Measurements from ENCODE around the gene SMAD3. TPM values are rescaled to one million over a fixed set of nuclear protein-coding genes. Genes with fewer than 3 reads are reported as not detected.
A peak's percentile ranks its signal among the peaks of the same experiment; 100 is the strongest.

SMAD3 gene
- total and polyA plus RNA-seq, 7 donors, result 2.9 to 47.6 (median 29.3) TPM

DNA sequence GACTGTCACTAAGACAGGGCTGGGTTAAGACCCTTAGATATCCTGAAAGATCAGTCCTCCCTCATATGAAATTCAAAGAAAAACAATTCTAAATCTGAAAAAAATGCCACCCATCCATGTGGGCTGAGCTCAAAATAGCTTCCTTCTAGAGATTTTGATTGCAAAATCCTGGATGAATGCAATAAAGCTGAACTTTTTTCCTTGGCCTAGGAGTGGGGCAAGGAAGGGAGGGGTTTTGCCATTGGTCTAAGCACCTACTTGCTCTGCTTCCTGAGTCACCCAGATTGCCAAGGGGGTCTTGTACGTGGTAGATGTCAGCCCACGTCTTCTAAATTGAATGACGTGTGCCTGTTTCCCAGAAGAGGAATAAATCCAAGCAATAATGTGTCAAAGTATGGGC lies 15.3 kb upstream of the SMAD3 start:
- Histone ChIP-seq H3K9me3 (no peaks in the 10 kb centered on the region), H3K4me1 (peaks cover 13% of the 10 kb centered on the region), H3K36me3 (ENCODE audit: insufficient read depth in 1 of 2, low read depth in 1 of 2) (no peaks in the 10 kb centered on the region), H3K4me3 (no peak overlapping the region), H3K27me3 (ENCODE audit: insufficient read depth in 3 of 3, low read length in 2 of 3) (no peaks in the 10 kb centered on the region), H3K27ac (no peak overlapping the region)
- peak in 2 of 4 donors; percentile 2 to 35 for ATAC-seq
- TF ChIP-seq, protein P1, sequence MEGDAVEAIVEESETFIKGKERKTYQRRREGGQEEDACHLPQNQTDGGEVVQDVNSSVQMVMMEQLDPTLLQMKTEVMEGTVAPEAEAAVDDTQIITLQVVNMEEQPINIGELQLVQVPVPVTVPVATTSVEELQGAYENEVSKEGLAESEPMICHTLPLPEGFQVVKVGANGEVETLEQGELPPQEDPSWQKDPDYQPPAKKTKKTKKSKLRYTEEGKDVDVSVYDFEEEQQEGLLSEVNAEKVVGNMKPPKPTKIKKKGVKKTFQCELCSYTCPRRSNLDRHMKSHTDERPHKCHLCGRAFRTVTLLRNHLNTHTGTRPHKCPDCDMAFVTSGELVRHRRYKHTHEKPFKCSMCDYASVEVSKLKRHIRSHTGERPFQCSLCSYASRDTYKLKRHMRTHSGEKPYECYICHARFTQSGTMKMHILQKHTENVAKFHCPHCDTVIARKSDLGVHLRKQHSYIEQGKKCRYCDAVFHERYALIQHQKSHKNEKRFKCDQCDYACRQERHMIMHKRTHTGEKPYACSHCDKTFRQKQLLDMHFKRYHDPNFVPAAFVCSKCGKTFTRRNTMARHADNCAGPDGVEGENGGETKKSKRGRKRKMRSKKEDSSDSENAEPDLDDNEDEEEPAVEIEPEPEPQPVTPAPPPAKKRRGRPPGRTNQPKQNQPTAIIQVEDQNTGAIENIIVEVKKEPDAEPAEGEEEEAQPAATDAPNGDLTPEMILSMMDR (IDR thresholded peaks at IDR 0.05), result no peak
- 76 to 87% (median 83%) methylated on average over 3 of the region's 3 CpGs for WGBS, 3 donors
- intact Hi-C loops (cut with DNase I), result no loop called here
- no peak for DNase-seq

DNA sequence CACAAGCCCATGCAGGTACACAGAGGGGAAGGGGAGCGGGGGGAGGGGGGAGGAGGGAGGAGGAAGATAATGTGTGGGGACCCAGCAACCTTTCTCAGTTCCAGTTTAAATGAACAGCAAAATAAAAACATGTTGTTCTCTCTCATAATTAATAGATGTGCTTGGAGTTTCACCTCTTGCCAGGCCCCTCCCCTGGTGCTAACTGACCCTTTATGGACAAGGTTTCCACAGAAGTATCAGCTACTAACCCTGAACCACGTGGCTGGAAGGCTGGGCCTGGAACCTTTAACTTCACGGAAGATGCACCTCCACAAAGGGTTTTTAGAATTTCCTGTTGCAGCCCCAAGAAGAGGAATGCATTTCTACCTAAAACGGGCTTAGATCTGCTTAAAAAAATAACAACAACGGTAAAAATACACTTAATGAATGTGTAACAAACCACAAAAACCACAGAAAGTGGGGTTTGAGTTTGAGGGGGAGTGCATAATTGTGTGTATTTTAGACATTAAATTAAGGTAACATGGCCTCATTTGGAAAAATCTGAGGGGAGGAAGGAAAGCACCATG lies 14.8 kb upstream of the SMAD3 start:
- intact Hi-C loops (cut with DNase I), result no loop called here
- TF ChIP-seq, protein P1 (IDR thresholded peaks at IDR 0.05), result no peak
- Histone ChIP-seq H3K27ac (no peak overlapping the region), H3K4me3 (no peak overlapping the region), H3K27me3 (ENCODE audit: insufficient read depth in 3 of 3, low read length in 2 of 3) (no peaks in the 10 kb centered on the region), H3K4me1 (peaks cover 13% of the 10 kb centered on the region), H3K9me3 (no peaks in the 10 kb centered on the region), H3K36me3 (ENCODE audit: insufficient read depth in 1 of 2, low read depth in 1 of 2) (no peaks in the 10 kb centered on the region)
- no peak for ATAC-seq
- 58 to 76% (median 72%) methylated on average over 4 of the region's 5 CpGs for WGBS, 3 donors
- no peak for DNase-seq

GRCh38 chr15:67051088-67052045 lies 14.0 kb upstream of the SMAD3 start:
- 74 to 91% (median 87%) methylated on average over 6 of the region's 6 CpGs for WGBS, 3 donors
- no peak for ATAC-seq
- Histone ChIP-seq H3K27me3 (ENCODE audit: insufficient read depth in 3 of 3, low read length in 2 of 3) (no peaks in the 10 kb centered on the region), H3K4me1 (peaks cover 13% of the 10 kb centered on the region), H3K27ac (no peak overlapping the region), H3K36me3 (ENCODE audit: insufficient read depth in 1 of 2, low read depth in 1 of 2) (no peaks in the 10 kb centered on the region), H3K4me3 (no peak overlapping the region), H3K9me3 (no peaks in the 10 kb centered on the region)
- TF ChIP-seq, protein P1 (IDR thresholded peaks at IDR 0.05), result no peak
- intact Hi-C loops (cut with DNase I), result no loop called here
- no peak for DNase-seq

DNA sequence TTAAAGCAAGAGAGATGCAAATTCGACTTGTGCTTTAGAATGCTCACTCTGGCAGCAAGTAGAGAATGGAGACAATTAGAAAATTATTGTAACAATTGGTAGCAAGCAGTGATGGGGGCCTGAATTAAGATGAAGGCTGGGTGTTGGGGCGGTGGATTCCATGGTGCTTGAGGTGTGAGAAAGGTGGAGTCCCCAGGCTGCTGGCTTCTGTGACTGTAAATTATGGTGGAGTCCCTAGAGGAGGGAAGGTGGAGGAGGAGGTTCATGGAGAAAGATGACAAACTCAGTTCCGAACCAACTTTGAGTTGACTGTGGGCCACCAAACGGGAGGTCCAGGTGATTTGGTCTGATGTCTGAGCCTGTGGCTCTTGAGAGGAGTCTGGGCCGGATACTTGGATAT lies 10.7 kb upstream of the SMAD3 start:
- H3K9me3 ChIP-seq, result no peaks in the 10 kb centered on the region
- no peaks in the 10 kb centered on the region for H3K4me1 ChIP-seq
- DNase-seq (no peak), ATAC-seq (no peak)
- H3K27ac ChIP-seq, result no peak overlapping the region
- WGBS, 3 donors, result 89 to 93% (median 91%) methylated on average over 5 of the region's 5 CpGs
- TF ChIP-seq, protein P1 (IDR thresholded peaks at IDR 0.05), result no peak
- H3K36me3 ChIP-seq (ENCODE audit: insufficient read depth in 1 of 2, low read depth in 1 of 2), result no peaks in the 10 kb centered on the region
- no peak overlapping the region for H3K4me3 ChIP-seq
- intact Hi-C loops (cut with DNase I), result no loop called here
- no peaks in the 10 kb centered on the region for H3K27me3 ChIP-seq (ENCODE audit: insufficient read depth in 3 of 3, low read length in 2 of 3)
